GM12878 (cell line): Measurements from ENCODE around the gene PRKCE. TPM values are rescaled to one million over a fixed set of nuclear protein-coding genes. Genes with fewer than 3 reads are reported as not detected.

Source experiments
- ATF7 ChIP-seq: fragments of 450-650 bp; IDR thresholded peaks from 2 replicates; pipeline ENCODE4 v1.6.1; 2016; ENCODE audit warnings: low read depth, mild to moderate bottlenecking
- BRCA1 ChIP-seq: IDR thresholded peaks from 2 replicates; pipeline ENCODE4 v1.6.1; 2011; ENCODE audit warnings: low read depth, low read length, improper control_type of control experiment
- CBFB ChIP-seq: IDR thresholded peaks from 2 replicates; pipeline ENCODE4 v1.6.1; 2016; ENCODE audit warnings: antibody characterized with exemption, low read depth
- CBX5 ChIP-seq: sonication (generic); IDR thresholded peaks from 2 replicates; pipeline ENCODE4 v1.6.1; 2016; ENCODE audit warnings: low read depth, moderate library complexity, mild to moderate bottlenecking, inconsistent platforms
- ETV6 ChIP-seq, 2 experiments: fragments of 450-650 bp in 1 of 2; IDR thresholded peaks in 1 of 2; conservative IDR thresholded peaks in 1 of 2; 2 replicates each; pipeline ENCODE4 v1.6.1; 2014; ENCODE audit warnings: antibody characterized with exemption in 1 of 2, borderline replicate concordance in 1 of 2, low read depth in 1 of 2, mild to moderate bottlenecking in 1 of 2, moderate library complexity in 1 of 2
- EZH2 ChIP-seq: IDR thresholded peaks from 2 replicates; pipeline ENCODE4 v1.6.1; 2012; ENCODE audit warnings: low read depth, mild to moderate bottlenecking, control low read depth, inconsistent platforms, low read length, borderline replicate concordance; ENCODE audit not compliant: control insufficient read depth
- FOXK2 ChIP-seq: fragments of 450-650 bp; IDR thresholded peaks from 2 replicates; pipeline ENCODE4 v1.6.1; 2017; ENCODE audit warnings: mild to moderate bottlenecking, moderate library complexity
- FOXM1 ChIP-seq: IDR thresholded peaks from 2 replicates; pipeline ENCODE4 v1.6.1; 2012; ENCODE audit warnings: low read depth, mild to moderate bottlenecking, inconsistent platforms, low read length, moderate library complexity
- HDAC6 ChIP-seq: fragments of 200-600 bp; sonication (generic); IDR thresholded peaks from one replicate; pipeline ENCODE4 v1.8.0; 2017; ENCODE audit warnings: antibody characterized with exemption; ENCODE audit not compliant: unreplicated experiment
- IKZF2 ChIP-seq, 2 experiments: fragments of 450-650 bp; IDR thresholded peaks; 2 replicates each; pipeline ENCODE4 v1.6.1; 2017; ENCODE audit warnings: mild to moderate bottlenecking in 2 of 2, moderate library complexity in 2 of 2
- LARP7 ChIP-seq: fragments of 450-650 bp; IDR thresholded peaks from 2 replicates; pipeline ENCODE4 v1.6.1; 2017; ENCODE audit warnings: mild to moderate bottlenecking
- MAX ChIP-seq: IDR thresholded peaks from 2 replicates; pipeline ENCODE4 v1.6.1; 2012; ENCODE audit warnings: low read depth, low read length, improper control_type of control experiment
- MTA3 ChIP-seq: IDR thresholded peaks from 2 replicates; pipeline ENCODE4 v1.6.1; 2012; ENCODE audit warnings: low read length, inconsistent platforms, borderline replicate concordance
- MXI1 ChIP-seq: fragments of 150-350 bp; IDR thresholded peaks from 2 replicates; pipeline ENCODE4 v1.6.1; 2011; ENCODE audit warnings: low read depth, mild to moderate bottlenecking, inconsistent platforms, low read length, improper control_type of control experiment
- NBN ChIP-seq: fragments of 450-650 bp; IDR thresholded peaks from 2 replicates; pipeline ENCODE4 v1.6.1; 2016
- NFIC ChIP-seq: IDR thresholded peaks from 2 replicates; pipeline ENCODE4 v1.6.1; 2012; ENCODE audit warnings: low read depth, mild to moderate bottlenecking, inconsistent platforms, low read length, moderate library complexity
- NR2F1 ChIP-seq: fragments of 450-650 bp; conservative IDR thresholded peaks from 2 replicates; pipeline ENCODE4 v1.6.1; 2017; ENCODE audit warnings: mild to moderate bottlenecking
- PBX3 ChIP-seq: IDR thresholded peaks from 2 replicates; pipeline ENCODE4 v1.6.1; 2011; ENCODE audit warnings: mild to moderate bottlenecking, low read depth, low read length, moderate library complexity; ENCODE audit not compliant: insufficient replicate concordance
- POLR2A ChIP-seq: IDR thresholded peaks from 2 replicates; pipeline ENCODE4 v1.6.1; 2011; ENCODE audit warnings: low read depth, mild to moderate bottlenecking, low read length
- POU2F2 ChIP-seq: IDR thresholded peaks from 3 replicates; pipeline ENCODE4 v1.6.1; 2011; ENCODE audit warnings: low read depth, mild to moderate bottlenecking, low read length, borderline replicate concordance
- SREBF2 ChIP-seq: IDR thresholded peaks from 2 replicates; pipeline ENCODE4 v1.6.1; 2012; ENCODE audit warnings: mild to moderate bottlenecking, low read length
- TAF1 ChIP-seq: IDR thresholded peaks from 2 replicates; pipeline ENCODE4 v1.6.1; 2011; ENCODE audit warnings: mild to moderate bottlenecking, low read depth, low read length, borderline replicate concordance
- TARDBP ChIP-seq: IDR thresholded peaks from 2 replicates; pipeline ENCODE4 v1.6.1; 2016; ENCODE audit warnings: borderline replicate concordance
- WRNIP1 ChIP-seq: IDR thresholded peaks from 2 replicates; pipeline ENCODE4 v1.6.1; 2011; ENCODE audit warnings: low read depth, low read length, improper control_type of control experiment, borderline replicate concordance
- ZNF384 ChIP-seq: IDR thresholded peaks from 2 replicates; pipeline ENCODE4 v1.6.1; 2012; ENCODE audit warnings: low read depth, mild to moderate bottlenecking, low read length, improper control_type of control experiment, borderline replicate concordance
- polyA plus RNA-seq, 11 experiments: library from polyadenylated mRNA; depleted of rRNA in 4 of 11; unstranded in 6 of 11; stranded (reverse) in 5 of 11; fragments of >200 nt; fragmentation: Nextera tagmentation in 4 of 11; fragmentation: Illumina TruSeq in 1 of 11; extraction: Ambion mirVana in 4 of 11; extraction: Trizol in 1 of 11; gene quantifications; 1 replicate in 1 of 11; 2 replicates in 10 of 11; pipeline versions ENCODE4 v1.2.1 to v1.2.3, GENCODE V29; 2011 to 2016; ENCODE audit warnings: inconsistent platforms in 2 of 11, missing spikeins in 2 of 11, low read depth in 1 of 11
- total RNA-seq, 4 experiments: library from RNA; depleted of rRNA in 3 of 4; stranded (reverse); fragments of >200 nt in 3 of 4; fragmentation: Illumina TruSeq in 1 of 4; extraction: Trizol in 1 of 4; gene quantifications; 2 replicates each; pipeline versions ENCODE4 v1.2.1 to v1.2.3, GENCODE V29; 2013 to 2021
- TF ChIP-seq, protein P1 (sequence below): fragments of 450-650 bp; IDR thresholded peaks from 2 replicates; pipeline ENCODE4 v1.6.1; 2017; ENCODE audit warnings: antibody characterized with exemption, mild to moderate bottlenecking, moderate library complexity
- TF ChIP-seq, protein P2 (sequence below): fragments of 450-650 bp; IDR thresholded peaks from 2 replicates; pipeline ENCODE4 v1.6.1; 2017; ENCODE audit warnings: borderline replicate concordance
- TF ChIP-seq, protein P3 (sequence below): IDR thresholded peaks from 2 replicates; pipeline ENCODE4 v1.6.1; 2011; ENCODE audit warnings: borderline replicate concordance, low read depth, mild to moderate bottlenecking, moderate library complexity, mixed read lengths, low read length; ENCODE audit not compliant: insufficient read depth; ENCODE audit errors: extremely low read length

Gene PRKCE
- total and polyA plus RNA-seq, 10 of the 15 experiments (the other 5 are each of a cell fraction or from before 2014, with no cell fraction given): 2.6 to 28.2 (median 11.3) TPM

DNA sequence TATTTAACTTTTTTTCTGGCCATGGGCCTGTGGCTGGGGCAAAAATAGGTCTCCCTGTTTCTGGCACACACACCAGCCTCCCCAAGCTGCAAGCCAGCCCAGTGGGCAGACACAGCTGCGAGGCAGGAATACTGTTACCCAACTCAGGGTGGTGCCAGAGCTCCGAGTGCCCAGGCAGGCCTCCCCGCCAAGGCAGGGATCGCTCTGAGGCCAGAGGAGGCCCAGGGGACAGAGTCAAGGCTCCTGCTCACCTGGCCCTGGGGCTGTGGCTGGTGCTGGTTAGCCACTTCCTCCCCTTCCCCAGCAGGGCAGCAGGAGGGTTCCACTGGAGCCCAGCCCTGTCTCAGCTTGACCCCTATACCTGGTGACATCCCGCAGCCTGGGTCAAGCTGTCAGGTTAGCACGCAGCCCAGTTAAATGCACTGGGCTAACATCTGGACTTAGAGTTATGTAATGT is 578.7 kb downstream of the PRKCE start (continued):
- TF ChIP-seq, protein P1, sequence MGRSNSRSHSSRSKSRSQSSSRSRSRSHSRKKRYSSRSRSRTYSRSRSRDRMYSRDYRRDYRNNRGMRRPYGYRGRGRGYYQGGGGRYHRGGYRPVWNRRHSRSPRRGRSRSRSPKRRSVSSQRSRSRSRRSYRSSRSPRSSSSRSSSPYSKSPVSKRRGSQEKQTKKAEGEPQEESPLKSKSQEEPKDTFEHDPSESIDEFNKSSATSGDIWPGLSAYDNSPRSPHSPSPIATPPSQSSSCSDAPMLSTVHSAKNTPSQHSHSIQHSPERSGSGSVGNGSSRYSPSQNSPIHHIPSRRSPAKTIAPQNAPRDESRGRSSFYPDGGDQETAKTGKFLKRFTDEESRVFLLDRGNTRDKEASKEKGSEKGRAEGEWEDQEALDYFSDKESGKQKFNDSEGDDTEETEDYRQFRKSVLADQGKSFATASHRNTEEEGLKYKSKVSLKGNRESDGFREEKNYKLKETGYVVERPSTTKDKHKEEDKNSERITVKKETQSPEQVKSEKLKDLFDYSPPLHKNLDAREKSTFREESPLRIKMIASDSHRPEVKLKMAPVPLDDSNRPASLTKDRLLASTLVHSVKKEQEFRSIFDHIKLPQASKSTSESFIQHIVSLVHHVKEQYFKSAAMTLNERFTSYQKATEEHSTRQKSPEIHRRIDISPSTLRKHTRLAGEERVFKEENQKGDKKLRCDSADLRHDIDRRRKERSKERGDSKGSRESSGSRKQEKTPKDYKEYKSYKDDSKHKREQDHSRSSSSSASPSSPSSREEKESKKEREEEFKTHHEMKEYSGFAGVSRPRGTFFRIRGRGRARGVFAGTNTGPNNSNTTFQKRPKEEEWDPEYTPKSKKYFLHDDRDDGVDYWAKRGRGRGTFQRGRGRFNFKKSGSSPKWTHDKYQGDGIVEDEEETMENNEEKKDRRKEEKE: no peak
- TF ChIP-seq MXI1: no peak
- TF ChIP-seq MAX: no peak
- no peak for TF ChIP-seq ATF7
- TF ChIP-seq NR2F1: peak; percentile 87
- TF ChIP-seq IKZF2 (IDR thresholded peaks at IDR 0.05): no peak
- TF ChIP-seq, protein P2, sequence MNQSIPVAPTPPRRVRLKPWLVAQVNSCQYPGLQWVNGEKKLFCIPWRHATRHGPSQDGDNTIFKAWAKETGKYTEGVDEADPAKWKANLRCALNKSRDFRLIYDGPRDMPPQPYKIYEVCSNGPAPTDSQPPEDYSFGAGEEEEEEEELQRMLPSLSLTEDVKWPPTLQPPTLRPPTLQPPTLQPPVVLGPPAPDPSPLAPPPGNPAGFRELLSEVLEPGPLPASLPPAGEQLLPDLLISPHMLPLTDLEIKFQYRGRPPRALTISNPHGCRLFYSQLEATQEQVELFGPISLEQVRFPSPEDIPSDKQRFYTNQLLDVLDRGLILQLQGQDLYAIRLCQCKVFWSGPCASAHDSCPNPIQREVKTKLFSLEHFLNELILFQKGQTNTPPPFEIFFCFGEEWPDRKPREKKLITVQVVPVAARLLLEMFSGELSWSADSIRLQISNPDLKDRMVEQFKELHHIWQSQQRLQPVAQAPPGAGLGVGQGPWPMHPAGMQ: no peak
- no peak for TF ChIP-seq ETV6 (conservative IDR thresholded peaks at IDR 0.05 in 1 of 2, IDR thresholded peaks at IDR 0.05 in 1 of 2; ENCODE audit: borderline replicate concordance in 1 of 2, low read depth in 1 of 2)
- TF ChIP-seq MTA3: no peak
- no peak for TF ChIP-seq HDAC6
- TF ChIP-seq FOXK2: no peak
- TF ChIP-seq, protein P3, sequence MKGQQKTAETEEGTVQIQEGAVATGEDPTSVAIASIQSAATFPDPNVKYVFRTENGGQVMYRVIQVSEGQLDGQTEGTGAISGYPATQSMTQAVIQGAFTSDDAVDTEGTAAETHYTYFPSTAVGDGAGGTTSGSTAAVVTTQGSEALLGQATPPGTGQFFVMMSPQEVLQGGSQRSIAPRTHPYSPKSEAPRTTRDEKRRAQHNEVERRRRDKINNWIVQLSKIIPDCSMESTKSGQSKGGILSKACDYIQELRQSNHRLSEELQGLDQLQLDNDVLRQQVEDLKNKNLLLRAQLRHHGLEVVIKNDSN: no peak
- no peak for TF ChIP-seq POU2F2
- TF ChIP-seq CBFB: no peak
- no peak for TF ChIP-seq BRCA1
- TF ChIP-seq EZH2: no peak
- no peak for TF ChIP-seq WRNIP1
- peak; percentile 73; the same call in 1 of the 2 replicates for TF ChIP-seq LARP7
- TF ChIP-seq POLR2A: no peak
- TF ChIP-seq NBN: no peak
- no peak for TF ChIP-seq TARDBP
- TF ChIP-seq FOXM1: no peak
- TF ChIP-seq TAF1: no peak
- TF ChIP-seq ZNF384: no peak
- no peak for TF ChIP-seq PBX3
- no peak for TF ChIP-seq NFIC
- TF ChIP-seq SREBF2: no peak
- no peak for TF ChIP-seq CBX5
